Panc1 (cell line): Measurements from ENCODE around the gene CHST13.

Experiments used
- POLR2AphosphoS5 ChIP-seq: IDR thresholded peaks from 2 replicates; pipeline ENCODE4 v1.6.1; 2012; ENCODE audit warnings: mild to moderate bottlenecking, low read depth, low read length, moderate library complexity
- TF ChIP-seq, protein P1 (sequence below): fragments of 450-650 bp; IDR thresholded peaks from 2 replicates; pipeline ENCODE4 v1.5.1; 2017; ENCODE audit warnings: mild to moderate bottlenecking

DNA sequence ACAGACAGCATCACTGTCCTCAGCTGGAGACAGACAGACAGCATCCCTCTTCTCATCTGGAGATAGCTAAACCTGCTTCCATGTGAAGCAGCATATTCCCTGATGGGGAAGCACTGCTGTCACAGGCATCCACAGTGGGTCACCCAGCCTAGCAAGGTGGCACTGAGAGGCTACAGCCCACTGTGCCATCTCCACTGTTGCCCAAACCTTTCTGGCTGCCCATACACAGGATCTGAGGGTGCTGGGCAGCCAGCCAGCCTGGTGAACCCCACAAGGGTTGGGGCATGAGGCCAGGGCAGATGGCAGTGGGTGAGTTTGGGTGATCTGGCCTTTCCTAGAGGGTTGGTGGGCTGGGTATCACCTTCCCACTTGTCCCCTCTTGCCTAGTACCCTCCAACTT, 11.7 kb downstream of the CHST13 start:
- TF ChIP-seq, protein P1, sequence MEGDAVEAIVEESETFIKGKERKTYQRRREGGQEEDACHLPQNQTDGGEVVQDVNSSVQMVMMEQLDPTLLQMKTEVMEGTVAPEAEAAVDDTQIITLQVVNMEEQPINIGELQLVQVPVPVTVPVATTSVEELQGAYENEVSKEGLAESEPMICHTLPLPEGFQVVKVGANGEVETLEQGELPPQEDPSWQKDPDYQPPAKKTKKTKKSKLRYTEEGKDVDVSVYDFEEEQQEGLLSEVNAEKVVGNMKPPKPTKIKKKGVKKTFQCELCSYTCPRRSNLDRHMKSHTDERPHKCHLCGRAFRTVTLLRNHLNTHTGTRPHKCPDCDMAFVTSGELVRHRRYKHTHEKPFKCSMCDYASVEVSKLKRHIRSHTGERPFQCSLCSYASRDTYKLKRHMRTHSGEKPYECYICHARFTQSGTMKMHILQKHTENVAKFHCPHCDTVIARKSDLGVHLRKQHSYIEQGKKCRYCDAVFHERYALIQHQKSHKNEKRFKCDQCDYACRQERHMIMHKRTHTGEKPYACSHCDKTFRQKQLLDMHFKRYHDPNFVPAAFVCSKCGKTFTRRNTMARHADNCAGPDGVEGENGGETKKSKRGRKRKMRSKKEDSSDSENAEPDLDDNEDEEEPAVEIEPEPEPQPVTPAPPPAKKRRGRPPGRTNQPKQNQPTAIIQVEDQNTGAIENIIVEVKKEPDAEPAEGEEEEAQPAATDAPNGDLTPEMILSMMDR, result no peak
- no peak for TF ChIP-seq POLR2AphosphoS5
